KMS-11 (cell line): Measurements from ENCODE around the gene BCAT1.

ENCODE experiments used
- H2AFZ ChIP-seq: fragments of 200-600 bp; sonication (generic); 2 replicates; pipeline ENCODE4 v1.6.1; 2016; ENCODE audit warnings: antibody characterized with exemption, mixed run types, low read depth
- H3K27ac ChIP-seq: fragments of 200-600 bp; sonication (generic); 2 replicates; pipeline ENCODE4 v1.6.1; 2016; ENCODE audit warnings: mild to moderate bottlenecking, mixed run types
- H3K27me3 ChIP-seq: fragments of 200-600 bp; sonication (generic); 2 replicates; pipeline ENCODE4 v1.6.1; 2017; ENCODE audit warnings: mild to moderate bottlenecking, low read depth, mixed run types, moderate library complexity; ENCODE audit not compliant: insufficient read depth
- H3K36me3 ChIP-seq: fragments of 200-600 bp; sonication (generic); 2 replicates; pipeline ENCODE4 v1.6.1; 2017; ENCODE audit warnings: mild to moderate bottlenecking, mixed run types; ENCODE audit not compliant: insufficient read depth
- H3K4me1 ChIP-seq: fragments of 200-600 bp; sonication (generic); 2 replicates; pipeline ENCODE4 v1.6.1; 2016; ENCODE audit warnings: mild to moderate bottlenecking, low read depth, mixed run types; ENCODE audit not compliant: poor library complexity, severe bottlenecking
- H3K4me2 ChIP-seq: fragments of 200-600 bp; sonication (generic); 2 replicates; pipeline ENCODE4 v1.7.0; 2016; ENCODE audit warnings: mild to moderate bottlenecking, mixed run types
- H3K4me3 ChIP-seq: fragments of 200-600 bp; sonication (generic); IDR thresholded peaks from 2 replicates; pipeline ENCODE4 v1.6.1; 2017; ENCODE audit warnings: low read depth, low read length, mixed read lengths; ENCODE audit not compliant: insufficient read depth
- H3K79me2 ChIP-seq: fragments of 200-600 bp; sonication (generic); 2 replicates; pipeline ENCODE4 v1.6.1; 2016; ENCODE audit warnings: low read depth, mixed run types; ENCODE audit not compliant: insufficient read depth
- H3K9ac ChIP-seq: fragments of 200-600 bp; sonication (generic); 2 replicates; pipeline ENCODE4 v1.6.1; 2016; ENCODE audit warnings: mild to moderate bottlenecking, mixed run types
- H4K20me1 ChIP-seq: fragments of 200-600 bp; sonication (generic); 2 replicates; pipeline ENCODE4 v1.6.1; 2016; ENCODE audit warnings: mild to moderate bottlenecking, mixed run types; ENCODE audit not compliant: insufficient read depth
- CTCF ChIP-seq: fragments of 200-600 bp; sonication (generic); conservative IDR thresholded peaks from 2 replicates; pipeline ENCODE4 v1.6.1; 2017; ENCODE audit warnings: low read depth, mild to moderate bottlenecking, antibody characterized with exemption, low read length, moderate library complexity, mixed read lengths

BCAT1 gene

GRCh38 chr12:24996102-24996797 lies 47.3 kb upstream of the BCAT1 start:
- Histone ChIP-seq H3K4me2 (no peak overlapping the region), H3K9ac (no peak overlapping the region), H3K36me3 (no peaks in the 10 kb centered on the region), H4K20me1 (no peaks in the 10 kb centered on the region), H2AFZ (no peak overlapping the region), H3K4me1 (no peaks in the 10 kb centered on the region), H3K27me3 (no peaks in the 10 kb centered on the region), H3K27ac (no peak overlapping the region), H3K79me2 (no peaks in the 10 kb centered on the region), H3K4me3 (no peak overlapping the region)
- no peak for TF ChIP-seq CTCF

- Histone ChIP-seq H3K27me3 (no peaks in the 10 kb centered on the region), H3K79me2 (no peaks in the 10 kb centered on the region), H3K9ac (no peak overlapping the region), H3K4me2 (no peak overlapping the region), H3K36me3 (no peaks in the 10 kb centered on the region), H4K20me1 (no peaks in the 10 kb centered on the region), H3K4me3 (no peak overlapping the region), H3K4me1 (no peaks in the 10 kb centered on the region), H2AFZ (no peak overlapping the region), H3K27ac (no peak overlapping the region)
- TF ChIP-seq CTCF: no peak
Measured at GRCh38 chr12:24993793-24994192, 44.9 kb upstream of the BCAT1 start.

GRCh38 chr12:24991209-24992049 lies 42.5 kb upstream of the BCAT1 start:
- peak; percentile 68 for TF ChIP-seq CTCF
- Histone ChIP-seq H2AFZ (no peak overlapping the region), H3K27me3 (no peaks in the 10 kb centered on the region), H4K20me1 (no peaks in the 10 kb centered on the region), H3K27ac (no peak overlapping the region), H3K79me2 (no peaks in the 10 kb centered on the region), H3K4me1 (no peaks in the 10 kb centered on the region), H3K9ac (no peak overlapping the region), H3K4me2 (no peak overlapping the region), H3K36me3 (no peaks in the 10 kb centered on the region), H3K4me3 (no peak overlapping the region)

GRCh38 chr12:24989216-24989615 lies 40.3 kb upstream of the BCAT1 start:
- H3K4me3 ChIP-seq: no peak overlapping the region
- H4K20me1 ChIP-seq: no peaks in the 10 kb centered on the region
- no peak for TF ChIP-seq CTCF
- H3K4me2 ChIP-seq: no peak overlapping the region
- H2AFZ ChIP-seq: no peak overlapping the region
- no peaks in the 10 kb centered on the region for H3K4me1 ChIP-seq
- H3K27ac ChIP-seq: no peak overlapping the region
- no peak overlapping the region for H3K9ac ChIP-seq
- no peaks in the 10 kb centered on the region for H3K79me2 ChIP-seq
- no peaks in the 10 kb centered on the region for H3K36me3 ChIP-seq
- no peaks in the 10 kb centered on the region for H3K27me3 ChIP-seq
